ENCODE results near the gene ZNF408. TPM values are rescaled to one million over a fixed set of nuclear protein-coding genes. Genes with fewer than 3 reads are reported as not detected.
"Not testable (repeated sequence)": the region's sequence is repeated elsewhere in the genome, so short reads cannot be mapped to it uniquely, and the experiment has no call there.

Gene ZNF408
- total and polyA plus RNA-seq, 7 donors = 5.0 to 15.0 (median 9.9) TPM

- DNase-seq (no peak), ATAC-seq (no peak)
- Histone ChIP-seq H3K4me3 (no peak overlapping the region), H3K36me3 (ENCODE audit: insufficient read depth in 1 of 2, low read depth in 1 of 2) (peaks cover 6 to 96% of the 10 kb centered on the region in 2 donors), H3K4me1 (no peaks in the 10 kb centered on the region), H3K27me3 (ENCODE audit: insufficient read depth in 3 of 3, low read length in 2 of 3) (no peaks in the 10 kb centered on the region), H3K9me3 (no peaks in the 10 kb centered on the region), H3K27ac (no peak overlapping the region)
- 72 to 89% (median 79%) methylated on average over 12 of the region's 12 CpGs for WGBS, 3 donors
- no peak for TF ChIP-seq CTCF (IDR thresholded peaks at IDR 0.05)
- intact Hi-C loops (cut with DNase I) = loop anchor here in 1 of 2 donors (10.0 kb wide), 1 partner anchor 96 kb away; no protein-coding TSS in a partner anchor
These were observed 32.2 kb upstream of the ZNF408 start for GRCh38 chr11:46668480-46669085.

GRCh38 chr11:46669711-46670139 is 31.1 kb upstream of the ZNF408 start:
- ATAC-seq (peak; percentile 38 to 70 (median 61)), DNase-seq (no peak)
- Histone ChIP-seq H3K4me3 (no peak overlapping the region), H3K27me3 (ENCODE audit: insufficient read depth in 3 of 3, low read length in 2 of 3) (no peaks in the 10 kb centered on the region), H3K4me1 (peaks cover 4% of the 10 kb centered on the region), H3K36me3 (ENCODE audit: insufficient read depth in 1 of 2, low read depth in 1 of 2) (peaks cover 6 to 91% of the 10 kb centered on the region in 2 donors), H3K9me3 (no peaks in the 10 kb centered on the region), H3K27ac (no peak overlapping the region)
- intact Hi-C loops (cut with DNase I) = loop anchor here (5.0 to 10.0 kb wide), 2 partner anchors 88 to 95 kb away; no protein-coding TSS in a partner anchor
- 72 to 94% (median 72%) methylated on average over 3 of the region's 3 CpGs for WGBS, 3 donors
- TF ChIP-seq CTCF (IDR thresholded peaks at IDR 0.05) = peak; percentile 43

GRCh38 chr11:46670521-46670920 is 30.3 kb upstream of the ZNF408 start:
- not testable (repeated sequence) for H3K27ac ChIP-seq; H3K27me3 ChIP-seq (ENCODE audit: insufficient read depth in 3 of 3, low read length in 2 of 3); ATAC-seq; H3K9me3 ChIP-seq; H3K4me3 ChIP-seq; DNase-seq
- 88 to 95% (median 88%) methylated on average over 3 of the region's 3 CpGs for WGBS, 3 donors
- Histone ChIP-seq H3K4me1 (peaks cover 12% of the 10 kb centered on the region), H3K36me3 (ENCODE audit: insufficient read depth in 1 of 2, low read depth in 1 of 2) (peaks cover 6 to 84% of the 10 kb centered on the region in 2 donors)
- intact Hi-C loops (cut with DNase I) = loop anchor here in 1 of 2 donors (5.0 kb wide), 1 partner anchor 87 kb away; no protein-coding TSS in a partner anchor

GRCh38 chr11:46671958-46672315 is 28.9 kb upstream of the ZNF408 start:
- H3K27ac ChIP-seq = no peak overlapping the region
- no peaks in the 10 kb centered on the region for H3K27me3 ChIP-seq (ENCODE audit: insufficient read depth in 3 of 3, low read length in 2 of 3)
- no peak for TF ChIP-seq CTCF (IDR thresholded peaks at IDR 0.05)
- H3K9me3 ChIP-seq = no peaks in the 10 kb centered on the region
- H3K4me1 ChIP-seq = peaks cover 17% of the 10 kb centered on the region
- H3K4me3 ChIP-seq = no peak overlapping the region
- WGBS, 3 donors = 56 to 61% (median 60%) methylated on average over 10 of the region's 10 CpGs
- ATAC-seq (no peak), DNase-seq (no peak)
- intact Hi-C loops (cut with DNase I) = loop anchor here in 1 of 2 donors (5.0 kb wide), 1 partner anchor 85 kb away; no protein-coding TSS in a partner anchor
- H3K36me3 ChIP-seq (ENCODE audit: insufficient read depth in 1 of 2, low read depth in 1 of 2) = peaks cover 6 to 76% of the 10 kb centered on the region in 2 donors

GRCh38 chr11:46672381-46672839 is 28.4 kb upstream of the ZNF408 start:
- peaks cover 17% of the 10 kb centered on the region for H3K4me1 ChIP-seq

More at GRCh38 chr11:46672381-46672839, 28.4 kb upstream of the ZNF408 start:
- Histone ChIP-seq H3K36me3 (ENCODE audit: insufficient read depth in 1 of 2, low read depth in 1 of 2) (peaks cover 6 to 76% of the 10 kb centered on the region in 2 donors), H3K4me3 (no peak overlapping the region), H3K9me3 (no peaks in the 10 kb centered on the region), H3K27me3 (ENCODE audit: insufficient read depth in 3 of 3, low read length in 2 of 3) (no peaks in the 10 kb centered on the region), H3K27ac (no peak overlapping the region)
- intact Hi-C loops (cut with DNase I) = loop anchor here in 1 of 2 donors (5.0 kb wide), 1 partner anchor 85 kb away; no protein-coding TSS in a partner anchor
- 41 to 46% (median 44%) methylated on average over 6 to 7 of the region's 7 CpGs for WGBS, 3 donors
- no peak for ATAC-seq
- no peak for DNase-seq
- no peak for TF ChIP-seq CTCF (IDR thresholded peaks at IDR 0.05)

All from psoas muscle (tissue), 8 donors.